Right lobe of liver (tissue), 6 donors: ENCODE results near the gene CTIF. TPM values are rescaled to one million over a fixed set of nuclear protein-coding genes. Genes with fewer than 3 reads are reported as not detected.

ENCODE experiments used
- ATAC-seq, 4 donors: fragments of 200-7000 bp; cut with Tn5 transposase; one replicate each; pipeline ENCODE4 v1.9.1; 2020; ENCODE audit warnings: mild to moderate bottlenecking in 4 of 4, moderate library complexity in 4 of 4
- DNase-seq, 3 donors: peaks; one replicate each; pipeline ENCODE4 v3.0.0-alpha.2; 2020
- H3K27ac ChIP-seq, 3 donors: fragments of 200-600 bp; one replicate each; pipeline ENCODE4 v1.8.0; 2022
- H3K27me3 ChIP-seq, 2 donors: fragments of 200-600 bp; one replicate each; pipeline ENCODE4 v1.8.0; 2022
- H3K36me3 ChIP-seq, 4 donors: fragments of 200-600 bp; sonication (generic) in 1 of 4; one replicate each; pipeline versions ENCODE4 v1.5.1 to v1.8.0; 2017 to 2022; ENCODE audit warnings: control low read depth in 1 of 4
- H3K4me1 ChIP-seq, 4 donors: fragments of 200-600 bp; sonication (generic) in 1 of 4; one replicate each; pipeline versions ENCODE4 v1.5.1 to v1.8.0; 2017 to 2022; ENCODE audit warnings: control low read depth in 1 of 4
- H3K4me3 ChIP-seq, 3 donors: fragments of 200-600 bp; one replicate each; pipeline ENCODE4 v1.8.0; 2022
- H3K9me3 ChIP-seq, 4 donors: fragments of 200-600 bp; sonication (generic) in 1 of 4; one replicate each; pipeline versions ENCODE4 v1.5.1 to v1.8.0; 2017 to 2022; ENCODE audit warnings: control low read depth in 1 of 4
- CTCF ChIP-seq, 4 donors: fragments of 200-600 bp in 3 of 4; fragments of 450-650 bp in 1 of 4; IDR thresholded peaks; one replicate each; pipeline versions ENCODE4 v1.5.1 to v1.8.0; 2016 to 2022; ENCODE audit warnings: antibody characterized with exemption in 4 of 4, mild to moderate bottlenecking in 2 of 4
- POLR2A ChIP-seq: fragments of 450-650 bp; IDR thresholded peaks from one replicate; pipeline ENCODE4 v1.6.1; 2017; ENCODE audit warnings: antibody characterized with exemption, mild to moderate bottlenecking
- WGBS: methylation state at CpG from one replicate; pipeline ENCODE4 v1.1.6; 2018; ENCODE audit warnings: low coverage, low lambda C conversion rate; ENCODE audit not compliant: insufficient coverage; ENCODE audit errors: missing lambda C conversion rate; 5-methylcytosine and 5-hydroxymethylcytosine counted together
- intact Hi-C, 2 donors: fragments of 100-400 bp; cut with DNase I; formaldehyde crosslinking; loops; one replicate each; pipeline versions ENCODE4 v1.11.2 to v1.14.1; 2022
- total RNA-seq, 6 experiments: library from RNA; depleted of rRNA in 2 of 6; stranded (reverse); fragments of >200 nt in 2 of 6; fragmentation: NEBNext Ultra II Directional in 3 of 6; extraction: Animal tissue kit (Norgen Biotek cat#: 25700) in 3 of 6; gene quantifications; one replicate each; pipeline versions ENCODE4 v1.1.0 to v1.2.4, GENCODE V29; 2016 to 2023
- donor health status: DM: no; HTN: yes; CAD: no.
- donor health status: DM: no; HTN: no; CAD: no.
- donor health status: DM: no; HTN: no; CAD: no.
- donor health status: DM: no; HTN: yes; CAD: no.
- donor health status: DM: no; HTN: yes; CAD: no.

Gene CTIF
- total RNA-seq, 6 experiments from 2014 or later, result 29.0 to 60.6 (median 43.1) TPM

- DNase-seq (no peak), ATAC-seq (no peak)
- H3K36me3 ChIP-seq, result no peaks in the 10 kb centered on the region
- peaks cover 0 to 13% (median 8%) of the 10 kb centered on the region in 4 donors for H3K4me1 ChIP-seq
- no peak overlapping the region for H3K27ac ChIP-seq
- intact Hi-C loops, result no loop called here
- H3K4me3 ChIP-seq, result no peak overlapping the region
- H3K9me3 ChIP-seq, result no peaks in the 10 kb centered on the region
- 66% methylated on average over 7 of the region's 13 CpGs for WGBS
- H3K27me3 ChIP-seq, result no peaks in the 10 kb centered on the region
- no peak for TF ChIP-seq POLR2A
- no peak for TF ChIP-seq CTCF (IDR thresholded peaks at IDR 0.05)
These were observed 55.8 kb downstream of the CTIF start for GRCh38 chr18:48594471-48595094.

- TF ChIP-seq CTCF (IDR thresholded peaks at IDR 0.05) (no peak), POLR2A (no peak)
- ATAC-seq, result no peak
- H3K27me3 ChIP-seq, result no peaks in the 10 kb centered on the region
- WGBS, result 81% methylated on average over 3 of the region's 4 CpGs
- H3K27ac ChIP-seq, result no peak overlapping the region
- H3K4me3 ChIP-seq, result no peak overlapping the region
- H3K4me1 ChIP-seq, result peaks cover 0 to 1% (median 0%) of the 10 kb centered on the region in 4 donors
- intact Hi-C loops, result no loop called here
- no peaks in the 10 kb centered on the region for H3K36me3 ChIP-seq
- H3K9me3 ChIP-seq, result no peaks in the 10 kb centered on the region
- DNase-seq, result no peak
These were observed 56.9 kb downstream of the CTIF start for GRCh38 chr18:48595703-48596218.

GRCh38 chr18:48597110-48597509, 58.3 kb downstream of the CTIF start:
- TF ChIP-seq CTCF (IDR thresholded peaks at IDR 0.05), result no peak
- TF ChIP-seq POLR2A, result no peak
- intact Hi-C loops, result no loop called here
- no peak for DNase-seq
- H3K4me1 ChIP-seq, result no peaks in the 10 kb centered on the region
- WGBS, result 62% methylated on average over 3 of the region's 5 CpGs
- no peaks in the 10 kb centered on the region for H3K9me3 ChIP-seq
- ATAC-seq, result no peak
- H3K4me3 ChIP-seq, result no peak overlapping the region
- no peak overlapping the region for H3K27ac ChIP-seq
- H3K36me3 ChIP-seq, result no peaks in the 10 kb centered on the region
- H3K27me3 ChIP-seq, result no peaks in the 10 kb centered on the region

- TF ChIP-seq CTCF (IDR thresholded peaks at IDR 0.05) (no peak), POLR2A (no peak)
- Histone ChIP-seq H3K4me1 (no peaks in the 10 kb centered on the region), H3K4me3 (no peak overlapping the region), H3K36me3 (no peaks in the 10 kb centered on the region), H3K9me3 (no peaks in the 10 kb centered on the region), H3K27ac (no peak overlapping the region), H3K27me3 (no peaks in the 10 kb centered on the region)
- no peak for DNase-seq
- no peak for ATAC-seq
- intact Hi-C loops, result no loop called here
- WGBS, result no CpG with 5 or more reads among the region's 3 CpGs
These were observed 58.8 kb downstream of the CTIF start for GRCh38 chr18:48597671-48598070.
